GM12864 (cell line): ENCODE results near the gene TGM2.

Experiments used
- DNase-seq: peaks from one replicate; pipeline ENCODE4 v3.0.0-alpha.2; 2011; ENCODE audit warnings: low read depth
- H3K4me3 ChIP-seq: 2 replicates; pipeline ENCODE4 v1.5.1; 2011; ENCODE audit warnings: mild to moderate bottlenecking, low read depth, low read length, control low read depth
- TF ChIP-seq, protein P1 (sequence below): IDR thresholded peaks from 2 replicates; pipeline ENCODE4 v1.5.1; 2011; ENCODE audit warnings: low read depth, mild to moderate bottlenecking, moderate library complexity, low read length, control low read depth, inconsistent platforms; ENCODE audit errors: missing control alignments

Gene TGM2

DNA sequence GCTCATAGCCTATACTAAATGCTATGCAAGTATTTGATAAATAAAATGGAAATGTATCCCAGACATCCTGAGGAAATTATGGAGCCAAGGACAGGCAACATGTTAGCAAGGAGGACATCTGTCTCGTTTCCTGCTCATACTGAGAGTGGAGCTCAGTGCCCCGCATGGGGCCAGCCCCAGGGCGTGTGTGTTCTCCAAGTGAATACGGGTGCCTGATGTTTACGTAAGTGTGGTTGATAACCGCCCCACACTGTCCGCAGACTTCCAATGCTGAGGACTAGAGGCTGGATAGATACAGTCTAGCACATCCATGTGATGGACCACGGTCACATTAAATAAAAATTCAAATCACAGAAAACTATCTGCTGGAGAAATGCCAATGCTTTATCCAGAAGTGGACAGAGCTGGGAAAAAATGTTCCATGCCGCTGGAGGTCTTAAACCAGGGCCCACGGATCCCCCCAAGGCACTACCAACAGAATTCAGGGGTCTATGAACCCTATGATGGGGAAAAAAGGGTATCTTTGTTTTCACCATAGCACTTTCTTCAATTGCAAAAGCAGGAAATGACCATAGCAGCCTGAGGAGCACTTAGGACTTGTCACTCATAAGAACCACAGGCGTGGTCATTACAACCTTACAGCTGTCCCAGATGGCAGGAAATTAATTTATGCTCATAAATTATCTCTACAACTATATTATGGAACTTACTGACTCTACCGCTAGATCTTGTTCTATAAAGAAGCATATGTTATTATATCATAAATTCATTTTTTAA, 24.9 kb downstream of the TGM2 start:
- no peak for DNase-seq

DNA sequence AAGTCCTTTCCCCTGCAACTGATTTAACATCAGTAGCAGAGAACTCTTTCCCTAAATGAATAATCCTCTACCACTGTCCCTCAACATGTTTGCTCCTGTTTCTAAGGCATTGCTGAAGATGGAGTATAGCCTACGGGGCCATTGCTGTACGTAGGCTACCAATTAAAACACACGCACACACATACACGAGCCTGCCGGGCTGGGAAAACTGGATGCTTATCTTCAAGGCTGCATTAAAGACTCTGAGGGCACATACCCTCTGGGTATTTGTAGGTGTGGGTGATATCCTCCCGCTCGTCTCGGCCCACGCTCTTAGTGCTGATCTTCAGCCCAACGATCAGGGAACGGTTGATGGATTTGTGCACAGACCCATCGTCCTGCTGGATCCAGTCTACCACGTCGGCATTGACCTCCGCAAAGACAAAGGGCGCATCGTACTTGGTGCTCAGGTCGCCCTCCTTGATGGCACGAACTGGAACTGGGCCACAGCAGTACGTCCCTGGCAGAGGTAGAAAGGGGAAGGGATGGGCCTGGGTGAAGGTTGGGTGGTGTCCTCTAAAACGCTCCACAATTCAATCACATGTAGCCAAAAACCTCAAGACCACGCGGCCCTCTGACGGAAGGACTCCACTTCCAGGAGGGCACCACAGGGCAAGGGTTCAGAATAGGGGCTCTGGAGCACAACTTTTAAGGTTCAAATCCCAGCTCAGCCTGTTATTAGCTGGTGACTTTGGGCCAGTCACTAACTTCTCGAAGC, 25.7 kb downstream of the TGM2 start:
- H3K4me3 ChIP-seq: no peak overlapping the region
- TF ChIP-seq, protein P1, sequence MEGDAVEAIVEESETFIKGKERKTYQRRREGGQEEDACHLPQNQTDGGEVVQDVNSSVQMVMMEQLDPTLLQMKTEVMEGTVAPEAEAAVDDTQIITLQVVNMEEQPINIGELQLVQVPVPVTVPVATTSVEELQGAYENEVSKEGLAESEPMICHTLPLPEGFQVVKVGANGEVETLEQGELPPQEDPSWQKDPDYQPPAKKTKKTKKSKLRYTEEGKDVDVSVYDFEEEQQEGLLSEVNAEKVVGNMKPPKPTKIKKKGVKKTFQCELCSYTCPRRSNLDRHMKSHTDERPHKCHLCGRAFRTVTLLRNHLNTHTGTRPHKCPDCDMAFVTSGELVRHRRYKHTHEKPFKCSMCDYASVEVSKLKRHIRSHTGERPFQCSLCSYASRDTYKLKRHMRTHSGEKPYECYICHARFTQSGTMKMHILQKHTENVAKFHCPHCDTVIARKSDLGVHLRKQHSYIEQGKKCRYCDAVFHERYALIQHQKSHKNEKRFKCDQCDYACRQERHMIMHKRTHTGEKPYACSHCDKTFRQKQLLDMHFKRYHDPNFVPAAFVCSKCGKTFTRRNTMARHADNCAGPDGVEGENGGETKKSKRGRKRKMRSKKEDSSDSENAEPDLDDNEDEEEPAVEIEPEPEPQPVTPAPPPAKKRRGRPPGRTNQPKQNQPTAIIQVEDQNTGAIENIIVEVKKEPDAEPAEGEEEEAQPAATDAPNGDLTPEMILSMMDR: no peak
- DNase-seq: no peak

More for the DNA sequence above, 24.9 kb downstream of the TGM2 start:
- TF ChIP-seq, protein P1: no peak
- H3K4me3 ChIP-seq: no peak overlapping the region

DNA sequence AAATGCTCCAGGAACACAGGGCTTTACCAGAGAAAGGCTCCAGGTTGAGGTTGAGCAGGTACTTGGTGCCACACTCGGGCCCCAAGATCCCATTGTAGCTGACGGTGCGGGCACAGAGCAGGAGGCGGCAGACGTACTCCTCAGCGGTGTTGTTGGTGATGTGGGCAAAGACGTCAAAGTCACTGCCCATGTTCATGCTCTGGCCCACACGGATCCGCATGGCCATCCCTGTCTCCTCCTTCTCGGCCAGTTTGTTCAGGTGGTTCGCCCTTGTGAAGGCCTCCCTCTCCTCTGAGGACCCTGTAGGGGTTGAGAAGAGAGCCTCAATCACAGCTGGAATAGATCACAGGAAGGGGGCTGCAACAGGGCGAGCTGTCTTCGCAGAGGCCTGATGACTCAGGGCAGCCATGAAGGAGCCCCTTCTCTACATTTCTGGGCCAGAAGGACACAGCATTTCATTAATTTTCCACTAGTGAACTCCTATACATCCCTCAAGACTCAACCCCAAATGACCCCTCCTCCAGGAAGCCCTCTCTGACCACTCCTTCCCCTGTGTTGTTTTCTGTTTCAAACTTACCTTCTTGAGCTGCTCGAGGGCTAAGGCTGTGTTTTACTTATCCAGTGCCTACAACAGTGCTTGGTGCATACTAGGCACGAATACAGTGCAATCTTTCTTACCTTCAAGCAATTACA, 26.8 kb downstream of the TGM2 start:
- no peak for DNase-seq
- no peak overlapping the region for H3K4me3 ChIP-seq
- TF ChIP-seq, protein P1: no peak

DNA sequence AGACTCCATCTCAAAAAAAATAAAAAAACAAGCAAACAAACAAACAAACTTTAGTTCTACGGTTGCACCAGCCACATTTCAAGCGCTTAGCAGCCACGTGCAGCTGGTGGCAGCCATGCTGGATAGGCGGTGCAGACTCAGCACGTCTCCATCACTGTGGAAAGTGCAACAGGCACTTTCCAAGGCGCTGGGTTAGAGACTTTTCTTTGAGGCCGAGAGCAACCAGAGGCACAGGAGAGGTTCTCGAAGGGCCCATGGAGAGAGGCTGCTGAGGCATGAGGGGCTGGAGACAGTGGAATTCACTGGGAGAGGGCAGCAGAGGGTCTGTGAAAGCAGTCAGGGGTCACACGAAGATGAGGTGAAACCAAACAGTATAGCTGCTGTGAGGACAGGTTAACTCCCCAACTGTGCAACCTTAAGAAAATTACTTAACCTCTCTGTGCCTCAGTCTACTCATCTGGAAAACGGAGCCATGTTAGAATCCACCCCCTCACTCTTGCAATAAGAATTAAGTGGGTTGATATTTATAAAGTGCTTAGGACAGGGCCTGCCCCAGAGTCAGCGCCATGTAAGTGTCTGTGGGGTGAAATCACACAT, 27.5 kb downstream of the TGM2 start:
- no peak for DNase-seq
- no peak overlapping the region for H3K4me3 ChIP-seq
- TF ChIP-seq, protein P1: no peak

DNA sequence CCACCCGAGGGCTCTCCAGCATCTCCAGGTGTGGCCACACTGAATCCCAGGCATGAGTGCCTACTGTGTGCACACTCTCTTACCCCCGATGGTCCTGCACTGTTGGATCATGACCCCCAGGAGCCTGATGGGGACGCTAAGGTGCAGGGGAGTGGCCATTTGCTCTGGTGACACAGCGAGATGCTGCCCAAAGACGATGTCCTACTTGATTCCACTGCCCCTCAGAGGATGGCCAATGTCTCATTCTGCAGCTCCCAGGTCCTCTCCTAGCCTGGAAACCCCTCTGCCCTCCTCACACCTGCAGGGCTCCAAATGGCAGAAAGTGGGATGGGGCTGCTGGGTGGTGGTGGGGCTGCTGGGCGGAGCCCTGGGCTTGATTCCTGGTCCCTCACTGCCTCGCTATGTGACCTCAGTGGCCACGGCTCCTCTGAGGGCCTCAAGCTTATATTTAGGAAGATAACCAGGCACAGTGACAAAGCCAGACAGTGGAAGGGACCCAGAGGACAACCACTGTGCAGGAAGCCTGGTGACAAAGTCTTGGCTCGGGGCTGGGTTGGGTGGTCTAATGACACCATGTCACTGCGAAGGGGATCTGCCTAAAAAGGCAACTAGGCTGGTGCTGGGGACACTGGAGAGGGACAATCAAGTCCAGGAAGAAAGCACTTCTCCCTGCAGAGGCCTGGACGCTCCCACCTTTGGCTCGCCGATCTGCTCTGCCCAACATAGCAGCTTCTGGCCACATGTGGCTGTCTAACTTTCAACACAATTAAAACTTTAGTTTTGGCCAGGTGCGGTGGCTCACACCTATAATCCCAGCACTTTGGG, 28.4 kb downstream of the TGM2 start:
- TF ChIP-seq, protein P1: no peak
- no peak overlapping the region for H3K4me3 ChIP-seq
- no peak for DNase-seq
